WTC11 (cell line): Measurements from ENCODE around the gene PDE4B.

Source experiments
- CREB1 ChIP-seq: sonication (generic); formaldehyde crosslinking; IDR thresholded peaks from 2 replicates; pipeline ENCODE4 v1.8.0; 2023; ENCODE audit warnings: mild to moderate bottlenecking, missing genetic modification reagents
- EMX1 ChIP-seq: fragments of 250-450 bp; sonication (Bioruptor Pico); IDR thresholded peaks from 2 replicates; pipeline ENCODE4 v1.8.0; 2021; ENCODE audit warnings: mild to moderate bottlenecking
- FOXK1 ChIP-seq: sonication (generic); formaldehyde crosslinking; IDR thresholded peaks from 2 replicates; pipeline ENCODE4 v1.8.0; 2022; ENCODE audit warnings: mild to moderate bottlenecking, moderate library complexity, missing genetic modification reagents
- IRF2 ChIP-seq: sonication (generic); formaldehyde crosslinking; IDR thresholded peaks from 2 replicates; pipeline ENCODE4 v1.8.0; 2022; ENCODE audit warnings: low read depth, missing genetic modification reagents, borderline replicate concordance
- MXD4 ChIP-seq: fragments of 250-450 bp; sonication (Bioruptor Pico); IDR thresholded peaks from 2 replicates; pipeline ENCODE4 v1.8.0; 2021; ENCODE audit warnings: mild to moderate bottlenecking, moderate library complexity, borderline replicate concordance
- RELA ChIP-seq: sonication (generic); formaldehyde crosslinking; IDR thresholded peaks from 2 replicates; pipeline ENCODE4 v1.8.1; 2022; ENCODE audit warnings: missing genetic modification reagents, mild to moderate bottlenecking, borderline replicate concordance
- TEAD4 ChIP-seq: sonication (generic); formaldehyde crosslinking; IDR thresholded peaks from 2 replicates; pipeline ENCODE4 v1.8.0; 2022; ENCODE audit warnings: mild to moderate bottlenecking, missing genetic modification reagents
- TP53 ChIP-seq: sonication (generic); formaldehyde crosslinking; IDR thresholded peaks from 2 replicates; pipeline ENCODE4 v1.8.1; 2023; ENCODE audit warnings: mild to moderate bottlenecking, missing genetic modification reagents
- ZNF138 ChIP-seq: sonication (generic); formaldehyde crosslinking; conservative IDR thresholded peaks from 2 replicates; pipeline ENCODE4 v1.8.1; 2022; ENCODE audit warnings: mild to moderate bottlenecking, moderate library complexity, missing genetic modification reagents
- TF ChIP-seq, protein P1 (sequence below): fragments of 250-450 bp; sonication (Bioruptor Pico); IDR thresholded peaks from 2 replicates; pipeline ENCODE4 v1.8.0; 2021; ENCODE audit warnings: mild to moderate bottlenecking
- TF ChIP-seq, protein P2 (sequence below): fragments of 200-600 bp; IDR thresholded peaks from 2 replicates; pipeline ENCODE4 v1.8.0; 2022; ENCODE audit warnings: antibody characterized with exemption
- TF ChIP-seq, protein P3 (sequence below): sonication (generic); formaldehyde crosslinking; IDR thresholded peaks from 2 replicates; pipeline ENCODE4 v1.8.1; 2023; ENCODE audit warnings: mild to moderate bottlenecking, missing genetic modification reagents, moderate library complexity
- TF ChIP-seq, protein P4 (sequence below): sonication (generic); formaldehyde crosslinking; IDR thresholded peaks from 2 replicates; pipeline ENCODE4 v1.8.1; 2022; ENCODE audit warnings: low read depth, missing genetic modification reagents, borderline replicate concordance

DNA sequence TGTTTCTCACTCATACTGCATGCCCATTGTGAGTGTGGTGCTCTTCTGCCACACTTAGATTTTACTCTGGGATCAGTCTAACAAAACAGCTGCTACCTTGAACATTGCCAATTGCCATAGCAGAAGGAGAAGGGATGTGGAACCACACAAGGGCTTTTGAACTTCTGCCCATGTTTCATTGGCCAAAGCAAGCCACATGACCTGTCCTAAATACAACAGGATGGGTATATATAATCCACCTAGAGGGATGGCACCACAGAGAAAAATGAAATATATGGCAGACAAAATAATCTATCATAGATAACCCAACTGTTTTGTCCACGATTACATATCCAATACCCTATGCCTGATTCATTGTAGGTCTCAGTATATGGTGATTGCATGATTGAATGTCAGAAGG, 26.3 kb downstream of the PDE4B start:
- TF ChIP-seq FOXK1 (CRISPR knock-in tag) (no peak), ZNF138 (CRISPR knock-in tag) (no peak), TP53 (CRISPR knock-in tag) (no peak), RELA (CRISPR knock-in tag) (no peak), MXD4 (CRISPR knock-in tag) (no peak), EMX1 (CRISPR knock-in tag) (no peak), IRF2 (no peak), TEAD4 (CRISPR knock-in tag) (no peak), CREB1 (CRISPR knock-in tag) (no peak)
- TF ChIP-seq, protein P1, sequence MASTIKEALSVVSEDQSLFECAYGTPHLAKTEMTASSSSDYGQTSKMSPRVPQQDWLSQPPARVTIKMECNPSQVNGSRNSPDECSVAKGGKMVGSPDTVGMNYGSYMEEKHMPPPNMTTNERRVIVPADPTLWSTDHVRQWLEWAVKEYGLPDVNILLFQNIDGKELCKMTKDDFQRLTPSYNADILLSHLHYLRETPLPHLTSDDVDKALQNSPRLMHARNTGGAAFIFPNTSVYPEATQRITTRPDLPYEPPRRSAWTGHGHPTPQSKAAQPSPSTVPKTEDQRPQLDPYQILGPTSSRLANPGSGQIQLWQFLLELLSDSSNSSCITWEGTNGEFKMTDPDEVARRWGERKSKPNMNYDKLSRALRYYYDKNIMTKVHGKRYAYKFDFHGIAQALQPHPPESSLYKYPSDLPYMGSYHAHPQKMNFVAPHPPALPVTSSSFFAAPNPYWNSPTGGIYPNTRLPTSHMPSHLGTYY (CRISPR knock-in tag) = no peak
- TF ChIP-seq, protein P2, sequence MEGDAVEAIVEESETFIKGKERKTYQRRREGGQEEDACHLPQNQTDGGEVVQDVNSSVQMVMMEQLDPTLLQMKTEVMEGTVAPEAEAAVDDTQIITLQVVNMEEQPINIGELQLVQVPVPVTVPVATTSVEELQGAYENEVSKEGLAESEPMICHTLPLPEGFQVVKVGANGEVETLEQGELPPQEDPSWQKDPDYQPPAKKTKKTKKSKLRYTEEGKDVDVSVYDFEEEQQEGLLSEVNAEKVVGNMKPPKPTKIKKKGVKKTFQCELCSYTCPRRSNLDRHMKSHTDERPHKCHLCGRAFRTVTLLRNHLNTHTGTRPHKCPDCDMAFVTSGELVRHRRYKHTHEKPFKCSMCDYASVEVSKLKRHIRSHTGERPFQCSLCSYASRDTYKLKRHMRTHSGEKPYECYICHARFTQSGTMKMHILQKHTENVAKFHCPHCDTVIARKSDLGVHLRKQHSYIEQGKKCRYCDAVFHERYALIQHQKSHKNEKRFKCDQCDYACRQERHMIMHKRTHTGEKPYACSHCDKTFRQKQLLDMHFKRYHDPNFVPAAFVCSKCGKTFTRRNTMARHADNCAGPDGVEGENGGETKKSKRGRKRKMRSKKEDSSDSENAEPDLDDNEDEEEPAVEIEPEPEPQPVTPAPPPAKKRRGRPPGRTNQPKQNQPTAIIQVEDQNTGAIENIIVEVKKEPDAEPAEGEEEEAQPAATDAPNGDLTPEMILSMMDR = no peak
- TF ChIP-seq, protein P3, sequence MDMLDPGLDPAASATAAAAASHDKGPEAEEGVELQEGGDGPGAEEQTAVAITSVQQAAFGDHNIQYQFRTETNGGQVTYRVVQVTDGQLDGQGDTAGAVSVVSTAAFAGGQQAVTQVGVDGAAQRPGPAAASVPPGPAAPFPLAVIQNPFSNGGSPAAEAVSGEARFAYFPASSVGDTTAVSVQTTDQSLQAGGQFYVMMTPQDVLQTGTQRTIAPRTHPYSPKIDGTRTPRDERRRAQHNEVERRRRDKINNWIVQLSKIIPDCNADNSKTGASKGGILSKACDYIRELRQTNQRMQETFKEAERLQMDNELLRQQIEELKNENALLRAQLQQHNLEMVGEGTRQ (CRISPR knock-in tag) = no peak
- TF ChIP-seq, protein P4, sequence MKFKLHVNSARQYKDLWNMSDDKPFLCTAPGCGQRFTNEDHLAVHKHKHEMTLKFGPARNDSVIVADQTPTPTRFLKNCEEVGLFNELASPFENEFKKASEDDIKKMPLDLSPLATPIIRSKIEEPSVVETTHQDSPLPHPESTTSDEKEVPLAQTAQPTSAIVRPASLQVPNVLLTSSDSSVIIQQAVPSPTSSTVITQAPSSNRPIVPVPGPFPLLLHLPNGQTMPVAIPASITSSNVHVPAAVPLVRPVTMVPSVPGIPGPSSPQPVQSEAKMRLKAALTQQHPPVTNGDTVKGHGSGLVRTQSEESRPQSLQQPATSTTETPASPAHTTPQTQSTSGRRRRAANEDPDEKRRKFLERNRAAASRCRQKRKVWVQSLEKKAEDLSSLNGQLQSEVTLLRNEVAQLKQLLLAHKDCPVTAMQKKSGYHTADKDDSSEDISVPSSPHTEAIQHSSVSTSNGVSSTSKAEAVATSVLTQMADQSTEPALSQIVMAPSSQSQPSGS (CRISPR knock-in tag) = no peak
